H4 (cell line): ENCODE data around the gene RAPGEF3. TPM values are rescaled to one million over a fixed set of nuclear protein-coding genes. Genes with fewer than 3 reads are reported as not detected.

Source experiments
- DNase-seq: peaks from one replicate; pipeline ENCODE4 v3.0.0-alpha.2; 2015; ENCODE audit warnings: low spot score
- total RNA-seq: library from RNA; depleted of rRNA; stranded (reverse); fragments of >200 nt; shearing (Covaris generic); gene quantifications from 2 replicates; pipeline ENCODE4 v1.2.3, GENCODE V29; 2014

RAPGEF3 gene
- total RNA-seq, 1 experiment from 2014 or later, result 2.0 TPM

DNA sequence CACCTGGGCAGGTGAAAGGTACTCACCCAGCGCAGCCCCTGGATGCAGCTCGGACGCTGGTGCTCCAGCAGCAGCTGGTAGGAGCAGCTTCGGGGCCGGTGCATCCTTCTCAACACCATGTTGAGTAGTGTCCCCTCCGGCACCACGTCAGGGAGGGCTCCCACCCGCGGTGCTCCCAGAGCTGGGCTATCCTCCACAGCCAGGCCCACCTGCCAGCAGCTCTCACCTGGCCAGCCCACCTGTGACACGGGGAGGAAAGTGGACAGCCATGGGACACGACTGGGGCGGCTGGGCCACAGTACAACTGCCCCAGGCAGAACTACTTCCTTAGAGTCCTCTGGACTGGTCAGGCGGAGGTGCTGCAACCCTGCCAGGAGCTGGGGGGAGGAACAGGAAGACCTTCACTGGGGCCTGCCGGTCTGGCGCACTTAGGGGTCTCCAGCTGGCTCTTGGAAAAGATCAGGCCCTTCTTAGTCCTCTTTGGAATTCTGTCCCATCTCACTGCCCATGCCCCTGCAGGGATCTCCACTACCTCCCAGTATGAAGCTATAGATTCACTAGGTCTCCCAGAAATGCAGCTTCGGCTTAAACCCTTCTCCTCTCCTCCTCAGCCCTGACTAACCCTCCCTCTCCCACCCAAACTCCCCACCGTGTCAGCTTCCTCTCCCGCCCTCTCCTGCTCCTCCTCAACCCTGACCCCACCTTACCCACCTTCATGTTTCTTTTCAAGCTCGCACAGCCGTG, 668 bp downstream of the RAPGEF3 start:
- no peak for DNase-seq

- no peak for DNase-seq
These were observed 1.3 kb downstream of the RAPGEF3 start for GRCh38 chr12:47757364-47757839.

GRCh38 chr12:47755655-47756562, 2.8 kb downstream of the RAPGEF3 start:
- DNase-seq, result no peak

- no peak for DNase-seq
These were observed 3.8 kb downstream of the RAPGEF3 start for GRCh38 chr12:47754881-47755280.

DNA sequence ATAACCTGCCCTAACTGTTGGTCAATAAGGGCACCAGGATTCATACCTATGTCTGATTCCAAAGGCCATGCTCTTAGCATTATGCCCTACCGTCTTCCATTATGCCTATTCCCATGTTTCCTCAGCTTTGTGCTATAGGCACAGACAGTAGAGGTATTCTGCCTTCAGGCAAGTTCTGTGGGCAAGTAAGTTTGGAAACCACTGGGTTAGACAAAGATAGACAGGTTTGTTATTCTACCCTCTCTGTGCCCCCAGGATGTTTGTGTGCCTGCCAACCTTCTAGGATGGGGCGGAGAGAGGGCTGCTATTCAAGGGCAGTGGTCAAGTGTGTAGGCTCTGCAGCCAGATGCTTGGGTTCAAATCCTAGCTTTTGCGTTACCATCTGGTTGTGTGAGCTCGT, 4.6 kb downstream of the RAPGEF3 start:
- DNase-seq, result no peak

DNA sequence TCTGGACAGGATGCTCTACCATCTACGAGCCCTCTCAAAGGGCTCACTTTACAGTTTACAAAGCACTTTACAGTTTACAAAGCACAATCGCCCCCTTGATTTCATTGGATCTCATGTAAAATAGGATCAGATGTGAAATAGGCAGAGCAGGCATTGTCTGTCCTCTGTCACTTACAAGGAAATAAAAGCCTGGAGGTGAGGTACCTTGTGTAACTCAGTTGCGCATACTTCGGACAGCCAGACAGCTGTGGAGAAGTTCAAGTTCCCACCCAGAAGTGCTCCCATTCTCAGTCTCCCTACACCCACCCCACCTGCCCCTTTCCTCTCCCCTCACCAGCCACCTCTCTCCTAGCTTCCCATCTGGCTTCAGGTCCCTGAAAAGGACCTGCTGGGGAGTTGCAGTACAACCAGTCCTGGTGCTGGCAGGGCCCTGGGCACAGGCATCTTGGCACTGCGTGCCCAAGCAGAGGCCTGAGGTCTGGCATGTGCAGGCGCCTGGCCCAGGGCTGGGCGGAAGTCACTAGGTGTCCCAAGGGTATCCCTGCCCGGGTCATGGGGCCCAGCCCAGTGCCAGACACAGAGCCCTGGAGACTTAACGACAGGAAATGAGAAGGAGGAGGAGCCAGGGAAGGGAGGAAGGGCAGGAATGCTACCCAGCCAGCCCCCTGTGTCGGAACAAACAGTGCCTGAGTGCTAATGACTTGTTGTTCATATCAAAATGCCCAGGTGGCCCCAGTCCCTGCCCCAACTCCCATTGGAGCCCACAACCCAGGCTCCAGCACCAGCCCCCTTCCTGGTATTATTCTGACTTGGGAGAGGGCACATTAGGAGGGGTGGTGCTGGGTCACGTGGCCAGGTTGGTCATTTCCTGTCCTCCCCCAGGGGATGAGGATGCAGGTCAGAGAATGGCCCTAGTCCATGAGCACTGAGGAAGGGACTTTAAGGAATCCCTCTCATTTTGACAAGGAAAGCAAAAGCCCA, 5.4 kb downstream of the RAPGEF3 start:
- peak; percentile 75 for DNase-seq

DNA sequence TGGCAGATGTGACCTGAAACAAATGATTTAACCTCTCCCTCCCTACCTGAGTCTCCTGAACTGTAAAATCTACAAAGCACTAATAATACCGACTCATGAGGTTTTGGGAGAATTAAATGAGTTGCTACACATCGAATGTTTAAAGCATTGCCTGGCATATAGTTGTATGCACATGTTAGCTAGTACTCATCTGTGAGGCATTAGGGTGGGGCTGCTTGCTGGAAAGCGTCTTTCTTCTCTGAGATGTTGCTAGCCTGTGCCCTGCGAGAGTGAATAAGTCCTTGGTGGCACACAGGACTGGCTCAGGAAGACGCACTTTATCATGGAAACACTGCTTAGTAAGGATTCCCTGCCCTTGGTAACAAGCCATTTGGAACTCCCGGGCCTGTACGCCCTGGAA, 6.1 kb downstream of the RAPGEF3 start:
- DNase-seq, result no peak

DNA sequence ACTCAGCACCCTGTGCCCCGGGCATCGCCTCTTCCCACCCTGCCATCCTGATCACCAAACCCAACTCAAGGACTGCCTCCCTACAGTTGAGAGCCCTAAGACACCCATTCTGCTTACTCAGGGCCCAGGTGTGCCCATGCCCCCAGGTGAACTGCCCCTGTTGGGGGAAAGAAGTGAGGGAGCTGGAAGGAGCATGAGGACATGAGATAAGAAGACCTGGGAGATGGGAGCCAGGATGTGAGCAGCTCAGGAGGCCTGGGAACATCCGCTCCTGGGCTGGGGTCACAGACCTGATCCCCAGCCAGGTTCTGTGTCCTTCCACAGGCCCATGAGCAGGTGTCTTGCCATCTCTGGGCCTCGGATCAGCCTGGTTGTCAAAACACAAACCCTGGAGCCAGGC, 6.6 kb downstream of the RAPGEF3 start:
- DNase-seq, result no peak

GRCh38 chr12:47751561-47751960, 7.1 kb downstream of the RAPGEF3 start:
- no peak for DNase-seq

- no peak for DNase-seq
These were observed 7.7 kb downstream of the RAPGEF3 start for GRCh38 chr12:47750916-47751470.

DNA sequence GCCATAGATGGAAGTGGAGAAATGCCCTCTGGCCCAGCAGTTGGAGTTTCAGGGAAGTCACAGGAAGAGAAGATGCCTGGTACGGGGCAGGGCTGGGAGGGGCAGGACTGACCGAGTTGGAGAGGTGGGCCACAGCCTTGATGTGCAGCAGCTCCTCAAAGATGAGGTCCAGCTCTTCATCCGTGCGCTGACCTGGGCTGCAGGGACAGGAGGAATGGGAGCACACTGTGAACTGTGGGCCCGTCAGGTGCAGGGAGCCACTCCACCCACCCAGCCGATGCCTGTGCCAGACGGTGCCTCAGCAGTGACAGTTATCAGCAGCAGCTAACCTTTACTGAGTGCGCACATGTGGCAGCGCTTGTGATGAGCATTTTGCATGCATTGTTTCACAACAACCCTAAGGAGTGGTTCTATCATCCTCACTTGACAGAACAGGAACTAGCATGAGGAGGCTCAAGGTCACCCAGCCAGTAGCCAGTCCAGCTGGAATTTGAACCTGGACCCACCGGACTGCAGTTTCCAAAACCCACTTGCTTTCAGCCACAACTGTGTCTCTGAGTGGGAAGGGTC, 8.4 kb downstream of the RAPGEF3 start:
- no peak for DNase-seq

- DNase-seq, result no peak
These were observed 9.8 kb downstream of the RAPGEF3 start for GRCh38 chr12:47748899-47749298.

- DNase-seq, result no peak
These were observed 10.2 kb downstream of the RAPGEF3 start for GRCh38 chr12:47748507-47748828.

- DNase-seq, result no peak
These were observed 10.8 kb downstream of the RAPGEF3 start for GRCh38 chr12:47747596-47748506.

- DNase-seq, result no peak
These were observed 11.6 kb downstream of the RAPGEF3 start for GRCh38 chr12:47747126-47747525.

DNA sequence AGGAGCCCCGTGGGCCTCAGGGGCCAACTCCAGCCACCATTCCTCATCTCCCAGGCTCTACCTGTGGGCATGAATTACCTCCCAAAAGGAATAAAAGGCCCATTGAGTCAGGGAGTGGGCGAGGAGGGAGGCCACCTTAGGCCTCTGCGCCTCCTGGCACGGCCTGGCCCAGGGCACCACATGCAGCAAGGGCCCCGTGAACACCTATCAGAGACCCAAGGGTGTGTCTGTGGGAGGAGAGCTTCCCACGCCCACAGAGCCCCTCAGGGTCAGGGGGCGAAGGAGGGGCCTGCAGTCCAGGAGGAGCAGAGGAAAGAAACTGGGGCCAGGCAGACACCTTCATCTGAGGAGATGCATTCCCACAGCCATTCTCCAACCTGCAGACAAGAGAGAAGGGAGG, 12.2 kb downstream of the RAPGEF3 start:
- DNase-seq, result no peak

- DNase-seq, result no peak
These were observed 12.6 kb downstream of the RAPGEF3 start for GRCh38 chr12:47746073-47746472.

GRCh38 chr12:47745485-47746041, 13.1 kb downstream of the RAPGEF3 start:
- DNase-seq, result no peak

- DNase-seq, result no peak
These were observed 13.8 kb downstream of the RAPGEF3 start for GRCh38 chr12:47744778-47745436.
